LNCaP clone FGC (cell line): Measurements from ENCODE around the gene TMEM45A.

Source experiments
- DNase-seq: peaks from one replicate; pipeline ENCODE4 v3.0.0-alpha.2; 2011; ENCODE audit warnings: low read depth
- H3K4me3 ChIP-seq: 2 replicates; pipeline ENCODE4 v1.5.1; 2011; ENCODE audit warnings: mild to moderate bottlenecking, low read depth, low read length, control low read depth
- CTCF ChIP-seq: IDR thresholded peaks from 2 replicates; pipeline ENCODE4 v1.5.1; 2012; ENCODE audit warnings: mild to moderate bottlenecking; ENCODE audit not compliant: control insufficient read depth, insufficient read depth; ENCODE audit errors: extremely low read depth

Gene TMEM45A

GRCh38 chr3:100483529-100483928 is 8.9 kb upstream of the TMEM45A start:
- DNase-seq = no peak
- H3K4me3 ChIP-seq = no peak overlapping the region
- no peak for TF ChIP-seq CTCF

GRCh38 chr3:100486808-100487207 is 5.6 kb upstream of the TMEM45A start:
- H3K4me3 ChIP-seq = no peak overlapping the region
- no peak for DNase-seq
- TF ChIP-seq CTCF = no peak

- no peak overlapping the region for H3K4me3 ChIP-seq
- DNase-seq = no peak
- TF ChIP-seq CTCF = no peak
Measured at GRCh38 chr3:100489118-100489517, 3.3 kb upstream of the TMEM45A start.

- no peak for DNase-seq
- no peak overlapping the region for H3K4me3 ChIP-seq
- no peak for TF ChIP-seq CTCF
Measured at GRCh38 chr3:100496711-100497261, 4.4 kb downstream of the TMEM45A start.

GRCh38 chr3:100499651-100500050 is 7.2 kb downstream of the TMEM45A start:
- H3K4me3 ChIP-seq = no peak overlapping the region
- TF ChIP-seq CTCF = no peak
- DNase-seq = no peak

GRCh38 chr3:100500320-100500880 is 8.0 kb downstream of the TMEM45A start:
- no peak overlapping the region for H3K4me3 ChIP-seq
- no peak for DNase-seq
- TF ChIP-seq CTCF = no peak

GRCh38 chr3:100503448-100503847 is 11.0 kb downstream of the TMEM45A start:
- DNase-seq = no peak
- TF ChIP-seq CTCF = no peak
- no peak overlapping the region for H3K4me3 ChIP-seq
